GM18520 (cell line): Measurements from ENCODE around the gene SECISBP2L.

Experiments
- ATAC-seq: cut with Tn5 transposase; IDR thresholded peaks from one replicate; pipeline ENCODE4 v1.9.1; 2021; ENCODE audit not compliant: unreplicated experiment

Gene SECISBP2L

GRCh38 chr15:49059491-49059890 is 13.2 kb upstream of the SECISBP2L start:
- no peak for ATAC-seq

- no peak for ATAC-seq
These were observed 12.3 kb upstream of the SECISBP2L start for GRCh38 chr15:49058559-49058958.

GRCh38 chr15:49055630-49056029 is 9.4 kb upstream of the SECISBP2L start:
- no peak for ATAC-seq

GRCh38 chr15:49052662-49053061 is 6.4 kb upstream of the SECISBP2L start:
- ATAC-seq: no peak

GRCh38 chr15:49047456-49047855 is 1.2 kb upstream of the SECISBP2L start:
- no peak for ATAC-seq

- ATAC-seq: no peak
These were observed 461 bp downstream of the SECISBP2L start for GRCh38 chr15:49045751-49046219.

- no peak for ATAC-seq
These were observed 1.3 kb downstream of the SECISBP2L start for GRCh38 chr15:49044766-49045606.

- no peak for ATAC-seq
These were observed 2.2 kb downstream of the SECISBP2L start for GRCh38 chr15:49044002-49044401.

- ATAC-seq: no peak
These were observed 4.1 kb downstream of the SECISBP2L start for GRCh38 chr15:49042165-49042564.

- no peak for ATAC-seq
These were observed 4.8 kb downstream of the SECISBP2L start for GRCh38 chr15:49041426-49041825.

- no peak for ATAC-seq
These were observed 6.1 kb downstream of the SECISBP2L start for GRCh38 chr15:49040151-49040550.

GRCh38 chr15:49038382-49038781 is 7.9 kb downstream of the SECISBP2L start:
- no peak for ATAC-seq

- ATAC-seq: no peak
These were observed 8.7 kb downstream of the SECISBP2L start for GRCh38 chr15:49037546-49037940.

GRCh38 chr15:49036650-49037545 is 9.3 kb downstream of the SECISBP2L start:
- ATAC-seq: peak; percentile 68

- ATAC-seq: no peak
These were observed 10.4 kb downstream of the SECISBP2L start for GRCh38 chr15:49035825-49036224.

GRCh38 chr15:49032601-49033145 is 13.6 kb downstream of the SECISBP2L start:
- ATAC-seq: no peak

- no peak for ATAC-seq
These were observed 14.4 kb downstream of the SECISBP2L start for GRCh38 chr15:49031804-49032203.

GRCh38 chr15:49026700-49027099 is 19.5 kb downstream of the SECISBP2L start:
- ATAC-seq: no peak

- peak; percentile 66 for ATAC-seq
These were observed 21.4 kb downstream of the SECISBP2L start for GRCh38 chr15:49024840-49025239.

GRCh38 chr15:49023354-49023753 is 22.9 kb downstream of the SECISBP2L start:
- ATAC-seq: peak; percentile 66

GRCh38 chr15:49015896-49016295 is 30.4 kb downstream of the SECISBP2L start:
- no peak for ATAC-seq
